CD4-positive, alpha-beta T cell (primary cell): ENCODE data around the gene PI4KB. TPM values are rescaled to one million over a fixed set of nuclear protein-coding genes. Genes with fewer than 3 reads are reported as not detected.

Experiments used
- ATAC-seq: fragments of 200-7000 bp; cut with Tn5 transposase; one replicate; pipeline ENCODE4 v1.10.0; 2022; ENCODE audit warnings: mild to moderate bottlenecking; ENCODE audit not compliant: poor library complexity
- CTCF ChIA-PET: fragments of 350-600 bp; sonication (Branson Sonifier 250); formaldehyde crosslinking; loops from one replicate; lab custom pipeline; 2021; ENCODE audit warnings: antibody characterized with exemption, inconsistent platforms; lab: Charles Lee
- POLR2A ChIA-PET: fragments of 350-600 bp; sonication (Branson Sonifier 250); formaldehyde crosslinking; loops from one replicate; lab custom pipeline; 2021; ENCODE audit warnings: antibody characterized with exemption, inconsistent platforms; lab: Charles Lee
- DNase-seq, 14 experiments: peaks; one replicate each; pipeline ENCODE4 v3.0.0-alpha.2; 2013 to 2020; ENCODE audit warnings: mixed read lengths in 2 of 14
- H3K27ac ChIP-seq, 2 donors: one replicate each; pipeline versions ENCODE4 v1.5.1 to v1.7.0; 2013; ENCODE audit warnings: low read length in 2 of 2, low read depth in 1 of 2, mild to moderate bottlenecking in 1 of 2
- H3K27me3 ChIP-seq, 2 experiments: 1 replicate in 1 of 2; 2 replicates in 1 of 2; pipeline versions ENCODE4 v1.6.1 to v1.7.0; 2013; ENCODE audit warnings: low read length in 2 of 2, control low read depth in 1 of 2, mild to moderate bottlenecking in 1 of 2, moderate library complexity in 1 of 2; ENCODE audit not compliant: insufficient read depth in 2 of 2, control insufficient read depth in 1 of 2
- H3K36me3 ChIP-seq: one replicate; pipeline ENCODE4 v1.6.1; 2013; ENCODE audit warnings: low read length, control low read depth; ENCODE audit not compliant: insufficient read depth
- H3K4me1 ChIP-seq: one replicate; pipeline ENCODE4 v1.6.1; 2013; ENCODE audit warnings: low read length, control low read depth; ENCODE audit not compliant: insufficient read depth
- H3K4me3 ChIP-seq: one replicate; pipeline ENCODE4 v1.5.1; 2013; ENCODE audit warnings: mild to moderate bottlenecking, low read length, moderate library complexity
- H3K9me3 ChIP-seq, 2 experiments: 1 replicate in 1 of 2; 2 replicates in 1 of 2; pipeline versions ENCODE4 v1.6.1 to v1.7.0; 2013; ENCODE audit warnings: low read length in 2 of 2, mild to moderate bottlenecking in 2 of 2, control low read depth in 1 of 2, moderate library complexity in 1 of 2; ENCODE audit not compliant: control insufficient read depth in 1 of 2, insufficient read depth in 1 of 2
- H3K27ac Mint-ChIP-seq: one replicate; pipeline ENCODE4 v1.8.0; 2020; ENCODE audit warnings: mixed read lengths
- H3K27me3 Mint-ChIP-seq: one replicate; pipeline ENCODE4 v1.8.0; 2021; ENCODE audit warnings: mixed read lengths
- H3K36me3 Mint-ChIP-seq: one replicate; pipeline ENCODE4 v1.8.0; 2021; ENCODE audit warnings: low read depth, mixed read lengths
- H3K4me1 Mint-ChIP-seq: one replicate; pipeline ENCODE4 v1.8.0; 2021; ENCODE audit warnings: low read depth, mixed read lengths
- H3K4me3 Mint-ChIP-seq: one replicate; pipeline ENCODE4 v1.8.0; 2020; ENCODE audit warnings: mild to moderate bottlenecking, mixed read lengths
- H3K9me3 Mint-ChIP-seq: one replicate; pipeline ENCODE4 v1.8.0; 2020; ENCODE audit warnings: mixed read lengths
- intact Hi-C, 2 experiments: fragments of 100-400 bp; cut with DNase I in 1 of 2; cut with micrococcal nuclease in 1 of 2; formaldehyde crosslinking; loops; one replicate each; pipeline versions ENCODE4 v1.15.1 to v1.9.0; 2023 to 2025; cut with DNase I, micrococcal nuclease
- total RNA-seq, 174 experiments: library from RNA in 2 of 174; stranded (reverse) in 2 of 174; gene quantifications; one replicate each; pipeline ENCODE4 v1.2.3 and lab custom pipeline; 2021 to 2026
- TF ChIP-seq, protein P1 (sequence below): fragments of 200-600 bp; IDR thresholded peaks from one replicate; pipeline ENCODE4 v1.8.0; 2022; ENCODE audit warnings: antibody characterized with exemption, mild to moderate bottlenecking

PI4KB gene
- total RNA-seq, 2 experiments from 2014 or later = 50.2 to 51.0 TPM

DNA sequence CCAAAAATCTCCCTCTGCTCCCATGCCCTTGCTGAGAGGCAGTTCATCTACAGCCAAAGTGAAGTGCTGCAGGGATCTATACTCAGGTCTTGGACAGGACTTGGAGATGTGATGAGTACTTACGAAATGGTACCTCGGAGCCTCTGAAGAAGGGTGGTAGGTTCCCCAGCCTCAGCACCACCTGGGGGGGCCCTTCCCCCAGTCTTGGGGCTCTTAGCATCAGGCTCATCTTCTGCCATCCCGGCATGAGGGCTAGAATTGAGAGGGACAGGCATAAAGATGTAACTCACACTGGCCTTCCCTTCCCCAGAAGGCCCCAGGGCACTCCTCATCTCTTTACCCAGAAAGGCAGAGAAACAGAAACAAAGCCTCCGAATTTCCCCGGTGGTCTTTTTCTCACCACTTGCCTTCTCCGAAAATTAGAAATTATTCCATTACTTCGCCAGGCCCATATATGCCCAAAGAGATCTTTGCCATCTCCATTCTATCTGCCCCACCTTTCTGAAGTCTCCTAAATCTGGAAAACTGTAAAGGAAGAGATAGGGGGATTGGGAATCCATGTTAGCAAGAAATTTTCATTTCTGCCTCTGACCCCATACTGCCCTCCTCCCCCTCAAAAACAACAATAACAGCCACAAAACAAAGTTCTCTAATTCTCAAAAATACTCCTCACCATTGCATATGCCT is 19.0 kb upstream of the PI4KB start:
- Mint-ChIP-seq H3K9me3 (peaks cover 2% of the 10 kb centered on the region), H3K27ac (peak overlapping the region; percentile 94), H3K36me3 (peaks cover 46% of the 10 kb centered on the region), H3K4me3 (peak overlapping the region; percentile 94), H3K27me3 (no peaks in the 10 kb centered on the region), H3K4me1 (peaks cover 30% of the 10 kb centered on the region)
- TF ChIP-seq, protein P1, sequence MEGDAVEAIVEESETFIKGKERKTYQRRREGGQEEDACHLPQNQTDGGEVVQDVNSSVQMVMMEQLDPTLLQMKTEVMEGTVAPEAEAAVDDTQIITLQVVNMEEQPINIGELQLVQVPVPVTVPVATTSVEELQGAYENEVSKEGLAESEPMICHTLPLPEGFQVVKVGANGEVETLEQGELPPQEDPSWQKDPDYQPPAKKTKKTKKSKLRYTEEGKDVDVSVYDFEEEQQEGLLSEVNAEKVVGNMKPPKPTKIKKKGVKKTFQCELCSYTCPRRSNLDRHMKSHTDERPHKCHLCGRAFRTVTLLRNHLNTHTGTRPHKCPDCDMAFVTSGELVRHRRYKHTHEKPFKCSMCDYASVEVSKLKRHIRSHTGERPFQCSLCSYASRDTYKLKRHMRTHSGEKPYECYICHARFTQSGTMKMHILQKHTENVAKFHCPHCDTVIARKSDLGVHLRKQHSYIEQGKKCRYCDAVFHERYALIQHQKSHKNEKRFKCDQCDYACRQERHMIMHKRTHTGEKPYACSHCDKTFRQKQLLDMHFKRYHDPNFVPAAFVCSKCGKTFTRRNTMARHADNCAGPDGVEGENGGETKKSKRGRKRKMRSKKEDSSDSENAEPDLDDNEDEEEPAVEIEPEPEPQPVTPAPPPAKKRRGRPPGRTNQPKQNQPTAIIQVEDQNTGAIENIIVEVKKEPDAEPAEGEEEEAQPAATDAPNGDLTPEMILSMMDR = no peak
- no peak for ATAC-seq
- Histone ChIP-seq H3K4me1 (peaks cover 33% of the 10 kb centered on the region), H3K27me3 (no peaks in the 10 kb centered on the region), H3K9me3 (peaks cover 0 to 9% of the 10 kb centered on the region in 2 experiments), H3K27ac (peak overlapping the region; percentile 97 to 98), H3K36me3 (peaks cover 36% of the 10 kb centered on the region), H3K4me3 (peak overlapping the region; percentile 81)
- DNase-seq = peak in 4 of 14 experiments; percentile 6 to 50 (median 20)
- ChIA-PET POLR2A (interaction anchor here (1.0 to 1.8 kb wide), 5 partner anchors 19 to 92 kb away, joined by 3 to 16 read pairs (median 11); partner anchors contain the start of genes PI4KB, PSMB4, PSMD4 and ZNF687), CTCF (interaction anchor here (1.6 kb wide), 1 partner anchor 45 kb away, joined by 5 read pairs; no protein-coding TSS in a partner anchor)
- intact Hi-C loops = loop anchor here in 1 of 2 experiments (5.0 to 10.0 kb wide), 3 partner anchors 51 to 271 kb away; partner anchors contain the start of genes GABPB2, PIP5K1A, PSMB4 and VPS72

DNA sequence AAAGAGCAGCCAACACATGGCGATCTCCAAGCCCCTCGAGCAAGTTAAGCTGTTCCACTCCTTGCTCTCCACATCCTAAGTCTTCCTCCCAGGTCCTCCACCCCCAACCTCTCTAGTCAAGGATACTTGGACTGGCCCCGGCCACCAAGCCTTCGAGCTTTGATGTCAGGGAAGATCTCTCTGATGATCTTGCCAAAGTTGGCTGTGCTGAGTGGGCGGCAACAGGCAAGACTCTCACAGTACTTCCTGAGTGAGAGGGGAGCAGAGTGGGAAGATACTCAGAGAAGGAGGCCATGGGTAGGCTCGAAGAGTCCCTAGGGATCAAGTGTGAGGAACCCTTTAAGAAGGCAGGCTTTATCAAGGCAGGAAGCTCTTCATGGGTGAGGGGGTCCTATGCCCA is 17.1 kb upstream of the PI4KB start:
- CTCF ChIA-PET = no interaction called here
- H3K9me3 ChIP-seq = no peaks in the 10 kb centered on the region
- no peak for DNase-seq
- Mint-ChIP-seq H3K9me3 (no peaks in the 10 kb centered on the region), H3K4me1 (peaks cover 40% of the 10 kb centered on the region), H3K36me3 (peaks cover 51% of the 10 kb centered on the region), H3K27me3 (no peaks in the 10 kb centered on the region), H3K4me3 (no peak overlapping the region), H3K27ac (no peak overlapping the region)
- no peaks in the 10 kb centered on the region for H3K27me3 ChIP-seq
- POLR2A ChIA-PET = no interaction called here
- TF ChIP-seq, protein P1 = no peak
- H3K4me1 ChIP-seq = peaks cover 33% of the 10 kb centered on the region
- peaks cover 36% of the 10 kb centered on the region for H3K36me3 ChIP-seq
- ATAC-seq = no peak
- no peak overlapping the region for H3K27ac ChIP-seq
- intact Hi-C loops = loop anchor here in 1 of 2 experiments (10.0 kb wide), 2 partner anchors 149 to 269 kb away; partner anchors contain the start of genes GABPB2, PIP5K1A and VPS72
- H3K4me3 ChIP-seq = no peak overlapping the region

DNA sequence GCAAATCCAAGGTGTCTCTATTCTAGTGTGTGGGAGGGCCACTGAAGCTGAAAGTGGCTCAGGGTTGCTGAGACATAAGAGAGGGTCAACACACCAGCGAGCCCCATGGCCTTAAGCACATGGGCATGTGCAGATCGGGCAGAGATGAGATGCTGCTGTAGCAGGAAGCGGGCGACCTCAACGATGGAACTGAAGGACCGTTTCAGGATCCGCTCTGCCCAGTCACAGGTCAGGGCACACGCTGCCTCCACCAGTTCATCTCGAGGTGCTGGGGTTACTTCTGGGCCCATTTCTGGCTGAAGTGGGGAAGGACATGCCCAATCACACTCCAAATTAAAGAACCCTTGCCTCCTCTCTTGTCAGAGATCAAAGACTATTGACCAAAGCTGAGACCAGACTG is 16.4 kb upstream of the PI4KB start:
- DNase-seq (no peak), ATAC-seq (no peak)
- no peaks in the 10 kb centered on the region for H3K27me3 Mint-ChIP-seq
- TF ChIP-seq, protein P1 = no peak
- peak overlapping the region; percentile 11 for H3K27ac Mint-ChIP-seq
- H3K4me1 Mint-ChIP-seq = peaks cover 40% of the 10 kb centered on the region
- peaks cover 51% of the 10 kb centered on the region for H3K36me3 Mint-ChIP-seq
- Histone ChIP-seq H3K4me3 (no peak overlapping the region), H3K27ac (no peak overlapping the region), H3K27me3 (no peaks in the 10 kb centered on the region), H3K36me3 (peaks cover 36% of the 10 kb centered on the region), H3K4me1 (peaks cover 33% of the 10 kb centered on the region), H3K9me3 (no peaks in the 10 kb centered on the region)
- no peaks in the 10 kb centered on the region for H3K9me3 Mint-ChIP-seq
- POLR2A ChIA-PET = no interaction called here
- CTCF ChIA-PET = no interaction called here
- intact Hi-C loops = loop anchor here in 1 of 2 experiments (10.0 kb wide), 2 partner anchors 149 to 269 kb away; partner anchors contain the start of genes GABPB2, PIP5K1A and VPS72
- peak overlapping the region; percentile 1 for H3K4me3 Mint-ChIP-seq
